Astrocyte (in vitro differentiated cells and primary cell): Measurements from ENCODE around the gene ZNF22. TPM values are rescaled to one million over a fixed set of nuclear protein-coding genes. Genes with fewer than 3 reads are reported as not detected.

ENCODE experiments used
- DNase-seq: peaks from one replicate; pipeline ENCODE4 v3.0.0-alpha.2; 2010; ENCODE audit warnings: low read depth
- FAIRE-seq: peaks from 2 replicates; lab custom pipeline; 2011; peaks lifted over from hg19 to GRCh38; lab: Jason Lieb, UNC
- H2AFZ ChIP-seq: 2 replicates; pipeline ENCODE4 v1.6.0; 2012; ENCODE audit warnings: low read depth, low read length, inconsistent platforms
- H3K27ac ChIP-seq: 2 replicates; pipeline ENCODE4 v1.5.1; 2011; ENCODE audit warnings: low read depth, low read length, inconsistent platforms
- H3K27me3 ChIP-seq: 2 replicates; pipeline ENCODE4 v1.6.0; 2011; ENCODE audit warnings: low read length, inconsistent platforms; ENCODE audit not compliant: insufficient read depth
- H3K36me3 ChIP-seq: 2 replicates; pipeline ENCODE4 v1.5.1; 2011; ENCODE audit warnings: low read length, inconsistent platforms; ENCODE audit not compliant: insufficient read depth
- H3K4me1 ChIP-seq: 2 replicates; pipeline ENCODE4 v1.5.1; 2011; ENCODE audit warnings: low read length, inconsistent platforms; ENCODE audit not compliant: insufficient read depth
- H3K4me2 ChIP-seq: 2 replicates; pipeline ENCODE4 v1.6.0; 2012; ENCODE audit warnings: low read length, inconsistent platforms
- H3K4me3 ChIP-seq: 2 replicates; pipeline ENCODE4 v1.5.1; 2011; ENCODE audit warnings: low read depth, mild to moderate bottlenecking, low read length, inconsistent platforms; ENCODE audit not compliant: insufficient read depth
- H3K79me2 ChIP-seq: 2 replicates; pipeline ENCODE4 v1.6.0; 2012; ENCODE audit warnings: mild to moderate bottlenecking, low read length, inconsistent platforms; ENCODE audit not compliant: insufficient read depth
- H3K9ac ChIP-seq: 2 replicates; pipeline ENCODE4 v1.6.0; 2012; ENCODE audit warnings: mild to moderate bottlenecking, low read length, inconsistent platforms
- H3K9me3 ChIP-seq: 2 replicates; pipeline ENCODE4 v1.5.1; 2012; ENCODE audit warnings: low read depth, mild to moderate bottlenecking, low read length, inconsistent platforms; ENCODE audit not compliant: insufficient read depth
- H4K20me1 ChIP-seq: 2 replicates; pipeline ENCODE4 v1.6.0; 2012; ENCODE audit warnings: low read length, inconsistent platforms; ENCODE audit not compliant: insufficient read depth
- H3K27ac Mint-ChIP-seq: one replicate; pipeline ENCODE4 v1.8.0; 2021; ENCODE audit warnings: mild to moderate bottlenecking, mixed read lengths; ENCODE audit not compliant: unreplicated experiment
- H3K27me3 Mint-ChIP-seq: one replicate; pipeline ENCODE4 v1.8.0; 2021; ENCODE audit warnings: low read depth, mixed read lengths; ENCODE audit not compliant: unreplicated experiment
- H3K36me3 Mint-ChIP-seq: one replicate; pipeline ENCODE4 v1.8.0; 2021; ENCODE audit warnings: low read depth, mixed read lengths; ENCODE audit not compliant: unreplicated experiment
- H3K4me1 Mint-ChIP-seq: one replicate; pipeline ENCODE4 v1.8.0; 2021; ENCODE audit warnings: low read depth, mixed read lengths; ENCODE audit not compliant: unreplicated experiment
- H3K4me3 Mint-ChIP-seq: one replicate; pipeline ENCODE4 v1.8.0; 2021; ENCODE audit warnings: mild to moderate bottlenecking, moderate library complexity, mixed read lengths; ENCODE audit not compliant: unreplicated experiment
- H3K9me3 Mint-ChIP-seq: one replicate; pipeline ENCODE4 v1.8.0; 2021; ENCODE audit warnings: mild to moderate bottlenecking, mixed read lengths; ENCODE audit not compliant: unreplicated experiment
- EZH2 ChIP-seq: IDR thresholded peaks from 2 replicates; pipeline ENCODE4 v1.6.1; 2012; ENCODE audit warnings: mild to moderate bottlenecking, low read length, inconsistent platforms; ENCODE audit not compliant: insufficient read depth
- total RNA-seq: library from RNA; stranded (reverse); gene quantifications from 2 replicates; pipeline ENCODE4 v1.2.1, GENCODE V29; 2021
- TF ChIP-seq, protein P1 (sequence below): IDR thresholded peaks from 2 replicates; pipeline ENCODE4 v1.5.1; 2011; ENCODE audit warnings: low read depth, mild to moderate bottlenecking, inconsistent platforms, low read length, moderate library complexity; ENCODE audit not compliant: insufficient read depth

Gene ZNF22
- total RNA-seq, 1 donor from 2014 or later: 12.0 TPM

DNA sequence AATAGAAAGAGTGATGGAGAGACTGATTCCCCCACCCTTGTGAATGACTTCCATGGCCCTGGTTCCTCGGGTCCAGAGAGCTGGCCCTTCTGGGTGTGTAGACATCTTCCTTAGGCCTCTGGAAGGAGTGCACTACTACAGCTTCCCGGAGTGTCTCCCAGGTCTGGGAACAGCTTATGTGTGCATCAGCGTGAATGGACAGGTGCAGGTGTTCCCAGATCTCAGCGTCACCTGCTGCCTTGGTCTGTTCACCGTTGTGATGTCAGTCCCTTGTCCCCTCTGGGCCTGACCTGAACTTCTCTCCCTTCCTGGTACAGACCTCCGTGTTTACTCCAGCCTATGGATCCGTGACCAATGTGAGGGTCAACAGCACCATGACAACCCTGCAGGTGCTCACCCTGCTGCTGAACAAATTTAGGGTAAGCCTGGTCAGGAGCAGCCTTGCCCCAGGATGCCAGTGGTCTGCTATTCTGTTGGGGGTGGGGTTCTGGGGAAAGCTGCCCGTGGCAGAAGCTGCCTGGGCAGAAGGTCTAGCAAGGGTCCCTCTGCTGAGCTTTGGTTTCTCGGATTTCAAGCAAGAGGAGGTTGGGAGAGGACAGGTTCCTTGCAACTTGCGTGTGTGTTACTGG lies 11.7 kb upstream of the ZNF22 start:
- Histone ChIP-seq H3K9me3 (no peaks in the 10 kb centered on the region), H2AFZ (no peak overlapping the region), H3K4me1 (peaks cover 10% of the 10 kb centered on the region), H3K27me3 (no peaks in the 10 kb centered on the region), H3K4me2 (no peak overlapping the region), H3K4me3 (no peak overlapping the region), H3K36me3 (no peaks in the 10 kb centered on the region), H3K27ac (no peak overlapping the region), H3K79me2 (no peaks in the 10 kb centered on the region), H4K20me1 (no peaks in the 10 kb centered on the region), H3K9ac (no peak overlapping the region)
- H3K27me3 Mint-ChIP-seq: no peaks in the 10 kb centered on the region
- no peak for TF ChIP-seq EZH2
- TF ChIP-seq, protein P1, sequence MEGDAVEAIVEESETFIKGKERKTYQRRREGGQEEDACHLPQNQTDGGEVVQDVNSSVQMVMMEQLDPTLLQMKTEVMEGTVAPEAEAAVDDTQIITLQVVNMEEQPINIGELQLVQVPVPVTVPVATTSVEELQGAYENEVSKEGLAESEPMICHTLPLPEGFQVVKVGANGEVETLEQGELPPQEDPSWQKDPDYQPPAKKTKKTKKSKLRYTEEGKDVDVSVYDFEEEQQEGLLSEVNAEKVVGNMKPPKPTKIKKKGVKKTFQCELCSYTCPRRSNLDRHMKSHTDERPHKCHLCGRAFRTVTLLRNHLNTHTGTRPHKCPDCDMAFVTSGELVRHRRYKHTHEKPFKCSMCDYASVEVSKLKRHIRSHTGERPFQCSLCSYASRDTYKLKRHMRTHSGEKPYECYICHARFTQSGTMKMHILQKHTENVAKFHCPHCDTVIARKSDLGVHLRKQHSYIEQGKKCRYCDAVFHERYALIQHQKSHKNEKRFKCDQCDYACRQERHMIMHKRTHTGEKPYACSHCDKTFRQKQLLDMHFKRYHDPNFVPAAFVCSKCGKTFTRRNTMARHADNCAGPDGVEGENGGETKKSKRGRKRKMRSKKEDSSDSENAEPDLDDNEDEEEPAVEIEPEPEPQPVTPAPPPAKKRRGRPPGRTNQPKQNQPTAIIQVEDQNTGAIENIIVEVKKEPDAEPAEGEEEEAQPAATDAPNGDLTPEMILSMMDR: no peak
- H3K36me3 Mint-ChIP-seq: peaks cover 43% of the 10 kb centered on the region
- peaks cover 2% of the 10 kb centered on the region for H3K9me3 Mint-ChIP-seq
- H3K4me3 Mint-ChIP-seq: no peak overlapping the region
- H3K4me1 Mint-ChIP-seq: peaks cover 31% of the 10 kb centered on the region
- FAIRE-seq (no peak), DNase-seq (no peak)
- peak overlapping the region; percentile 11 for H3K27ac Mint-ChIP-seq

DNA sequence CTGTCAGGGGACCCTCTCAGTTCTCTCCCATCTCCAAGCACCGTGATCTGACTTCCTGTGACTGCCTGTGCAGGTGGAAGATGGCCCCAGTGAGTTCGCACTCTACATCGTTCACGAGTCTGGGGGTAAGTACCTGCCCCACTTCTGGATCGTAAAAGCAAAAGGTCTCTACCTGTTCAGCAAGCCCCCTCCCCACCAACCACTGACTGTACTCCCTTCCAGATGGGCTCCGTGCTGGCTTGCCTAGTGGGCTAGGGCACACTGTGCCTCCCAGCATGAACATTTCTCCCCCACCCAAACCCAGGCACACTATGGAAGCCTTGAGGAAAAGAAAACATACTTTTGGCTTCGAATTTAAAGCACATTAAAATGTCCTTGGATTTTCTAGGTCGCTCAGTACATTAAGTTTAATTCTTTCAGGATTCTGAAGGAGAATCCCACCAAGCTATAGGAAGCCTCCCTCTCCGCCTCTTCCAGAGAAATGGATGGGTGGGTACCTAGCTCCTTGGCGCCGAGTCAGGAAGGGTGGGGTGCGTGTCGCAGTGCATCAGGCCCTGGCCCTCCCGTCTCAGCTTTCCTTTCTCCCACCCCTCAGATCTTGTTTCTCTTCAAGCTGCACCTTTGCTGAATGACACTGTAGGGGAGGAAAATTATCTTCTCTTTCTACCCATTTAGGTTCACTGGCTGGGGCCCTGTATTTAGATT lies 11.0 kb upstream of the ZNF22 start:
- TF ChIP-seq, protein P1: no peak
- TF ChIP-seq EZH2: no peak
- H3K4me3 Mint-ChIP-seq: no peak overlapping the region
- no peak overlapping the region for H3K4me2 ChIP-seq
- no peak overlapping the region for H2AFZ ChIP-seq
- H3K79me2 ChIP-seq: no peaks in the 10 kb centered on the region
- H3K27me3 ChIP-seq: no peaks in the 10 kb centered on the region
- no peak overlapping the region for H3K9ac ChIP-seq
- no peak overlapping the region for H3K4me3 ChIP-seq
- H3K27ac ChIP-seq: no peak overlapping the region
- H4K20me1 ChIP-seq: no peaks in the 10 kb centered on the region
- H3K9me3 Mint-ChIP-seq: peaks cover 2% of the 10 kb centered on the region
- peaks cover 10% of the 10 kb centered on the region for H3K4me1 ChIP-seq
- no peaks in the 10 kb centered on the region for H3K36me3 ChIP-seq
- H3K27me3 Mint-ChIP-seq: no peaks in the 10 kb centered on the region
- DNase-seq (no peak), FAIRE-seq (no peak)
- H3K27ac Mint-ChIP-seq: no peak overlapping the region
- no peaks in the 10 kb centered on the region for H3K9me3 ChIP-seq
- H3K36me3 Mint-ChIP-seq: peaks cover 41% of the 10 kb centered on the region
- H3K4me1 Mint-ChIP-seq: peaks cover 35% of the 10 kb centered on the region

GRCh38 chr10:44990302-44990655 lies 10.4 kb upstream of the ZNF22 start:
- H3K9me3 ChIP-seq: no peaks in the 10 kb centered on the region
- H3K4me3 ChIP-seq: no peak overlapping the region
- no peak overlapping the region for H3K27ac Mint-ChIP-seq
- no peaks in the 10 kb centered on the region for H3K36me3 ChIP-seq
- no peaks in the 10 kb centered on the region for H4K20me1 ChIP-seq
- no peaks in the 10 kb centered on the region for H3K79me2 ChIP-seq
- no peak overlapping the region for H3K4me2 ChIP-seq
- no peaks in the 10 kb centered on the region for H3K9me3 Mint-ChIP-seq
- peak overlapping the region; percentile 42 for H3K4me3 Mint-ChIP-seq
- no peaks in the 10 kb centered on the region for H3K27me3 ChIP-seq
- H3K4me1 Mint-ChIP-seq: peaks cover 30% of the 10 kb centered on the region
- no peak overlapping the region for H3K27ac ChIP-seq
- H3K4me1 ChIP-seq: peaks cover 6% of the 10 kb centered on the region
- TF ChIP-seq EZH2: no peak
- TF ChIP-seq, protein P1: peak; percentile 4
- H3K9ac ChIP-seq: no peak overlapping the region
- peaks cover 37% of the 10 kb centered on the region for H3K36me3 Mint-ChIP-seq
- H2AFZ ChIP-seq: no peak overlapping the region
- H3K27me3 Mint-ChIP-seq: no peaks in the 10 kb centered on the region
- DNase-seq (no peak), FAIRE-seq (no peak)
